Measurements from ENCODE around the gene RHBDL1.
A peak's percentile ranks its signal among the peaks of the same experiment; 100 is the strongest.

Gene RHBDL1

DNA sequence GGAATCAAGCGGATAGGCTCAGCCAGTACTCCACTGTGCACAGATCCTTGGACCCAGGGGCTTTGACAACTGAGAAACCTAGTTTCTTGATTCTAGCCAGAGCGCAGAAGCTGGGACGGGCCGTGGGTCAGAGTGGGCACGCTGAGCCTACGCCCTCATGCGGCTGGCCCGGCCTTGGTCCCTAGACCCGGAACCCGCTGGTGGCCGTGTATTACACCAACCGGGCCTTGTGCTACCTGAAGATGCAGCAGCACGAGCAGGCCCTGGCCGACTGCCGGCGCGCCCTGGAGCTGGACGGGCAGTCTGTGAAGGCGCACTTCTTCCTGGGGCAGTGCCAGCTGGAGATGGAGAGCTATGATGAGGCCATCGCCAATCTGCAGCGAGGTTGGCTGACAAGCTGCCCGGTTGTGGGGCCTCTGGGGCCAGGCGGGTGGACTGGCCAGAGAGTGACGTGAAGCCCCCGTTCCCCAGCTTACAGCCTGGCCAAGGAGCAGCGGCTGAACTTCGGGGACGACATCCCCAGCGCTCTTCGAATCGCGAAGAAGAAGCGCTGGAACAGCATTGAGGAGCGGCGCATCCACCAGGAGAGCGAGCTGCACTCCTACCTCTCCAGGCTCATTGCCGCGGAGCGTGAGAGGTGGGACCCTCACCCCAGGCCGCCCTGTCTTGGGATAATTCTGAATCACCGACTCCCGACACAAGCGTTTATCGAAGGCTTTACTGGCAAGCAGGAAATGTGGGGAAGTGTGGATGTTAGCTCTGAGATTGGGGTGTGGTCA is 5.7 kb downstream of the RHBDL1 start (continued):
- TF ChIP-seq, protein P1, sequence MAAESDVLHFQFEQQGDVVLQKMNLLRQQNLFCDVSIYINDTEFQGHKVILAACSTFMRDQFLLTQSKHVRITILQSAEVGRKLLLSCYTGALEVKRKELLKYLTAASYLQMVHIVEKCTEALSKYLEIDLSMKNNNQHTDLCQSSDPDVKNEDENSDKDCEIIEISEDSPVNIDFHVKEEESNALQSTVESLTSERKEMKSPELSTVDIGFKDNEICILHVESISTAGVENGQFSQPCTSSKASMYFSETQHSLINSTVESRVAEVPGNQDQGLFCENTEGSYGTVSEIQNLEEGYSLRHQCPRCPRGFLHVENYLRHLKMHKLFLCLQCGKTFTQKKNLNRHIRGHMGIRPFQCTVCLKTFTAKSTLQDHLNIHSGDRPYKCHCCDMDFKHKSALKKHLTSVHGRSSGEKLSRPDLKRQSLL (tag by site-specific recombination; IDR thresholded peaks at IDR 0.05), result peak; percentile 49
- TF ChIP-seq KLF17 (tag by site-specific recombination; IDR thresholded peaks at IDR 0.05) (no peak), ZBTB8A (tag by site-specific recombination; IDR thresholded peaks at IDR 0.05) (no peak), RBAK (tag by site-specific recombination; IDR thresholded peaks at IDR 0.05) (no peak), KLF1 (tag by site-specific recombination; IDR thresholded peaks at IDR 0.05) (no peak), ZNF175 (tag by site-specific recombination; IDR thresholded peaks at IDR 0.05) (no peak), MZF1 (tag by site-specific recombination; IDR thresholded peaks at IDR 0.05; ENCODE audit: borderline replicate concordance) (no peak), ZBTB17 (tag by site-specific recombination; IDR thresholded peaks at IDR 0.05) (peak; percentile 86), ZNF76 (tag by site-specific recombination; IDR thresholded peaks at IDR 0.05; ENCODE audit: borderline replicate concordance, low read depth) (no peak), ZNF629 (tag by site-specific recombination; IDR thresholded peaks at IDR 0.05) (peak; percentile 76), ZFP37 (tag by site-specific recombination; IDR thresholded peaks at IDR 0.05) (peak; percentile 48; the same call in 1 of the 2 replicates), MYNN (tag by site-specific recombination; IDR thresholded peaks at IDR 0.05; ENCODE audit: borderline replicate concordance) (no peak), HIC1 (tag by site-specific recombination; IDR thresholded peaks at IDR 0.05) (peak; percentile 92), ZNF133 (tag by site-specific recombination; IDR thresholded peaks at IDR 0.05) (no peak), ZSCAN16 (tag by site-specific recombination; IDR thresholded peaks at IDR 0.05) (peak; percentile 89), ZNF707 (tag by site-specific recombination; IDR thresholded peaks at IDR 0.05) (0 out of 2 replicates have a peak, but pooled peaks have one; percentile 32), ZNF214 (tag by site-specific recombination; IDR thresholded peaks at IDR 0.05; ENCODE audit: borderline replicate concordance) (no peak), ZNF248 (tag by site-specific recombination; IDR thresholded peaks at IDR 0.05) (no peak)
- TF ChIP-seq, protein P2, sequence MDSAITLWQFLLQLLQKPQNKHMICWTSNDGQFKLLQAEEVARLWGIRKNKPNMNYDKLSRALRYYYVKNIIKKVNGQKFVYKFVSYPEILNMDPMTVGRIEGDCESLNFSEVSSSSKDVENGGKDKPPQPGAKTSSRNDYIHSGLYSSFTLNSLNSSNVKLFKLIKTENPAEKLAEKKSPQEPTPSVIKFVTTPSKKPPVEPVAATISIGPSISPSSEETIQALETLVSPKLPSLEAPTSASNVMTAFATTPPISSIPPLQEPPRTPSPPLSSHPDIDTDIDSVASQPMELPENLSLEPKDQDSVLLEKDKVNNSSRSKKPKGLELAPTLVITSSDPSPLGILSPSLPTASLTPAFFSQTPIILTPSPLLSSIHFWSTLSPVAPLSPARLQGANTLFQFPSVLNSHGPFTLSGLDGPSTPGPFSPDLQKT (IDR thresholded peaks at IDR 0.05; ENCODE audit: borderline replicate concordance, low read depth, low read length), result no peak
- TF ChIP-seq, protein P3, sequence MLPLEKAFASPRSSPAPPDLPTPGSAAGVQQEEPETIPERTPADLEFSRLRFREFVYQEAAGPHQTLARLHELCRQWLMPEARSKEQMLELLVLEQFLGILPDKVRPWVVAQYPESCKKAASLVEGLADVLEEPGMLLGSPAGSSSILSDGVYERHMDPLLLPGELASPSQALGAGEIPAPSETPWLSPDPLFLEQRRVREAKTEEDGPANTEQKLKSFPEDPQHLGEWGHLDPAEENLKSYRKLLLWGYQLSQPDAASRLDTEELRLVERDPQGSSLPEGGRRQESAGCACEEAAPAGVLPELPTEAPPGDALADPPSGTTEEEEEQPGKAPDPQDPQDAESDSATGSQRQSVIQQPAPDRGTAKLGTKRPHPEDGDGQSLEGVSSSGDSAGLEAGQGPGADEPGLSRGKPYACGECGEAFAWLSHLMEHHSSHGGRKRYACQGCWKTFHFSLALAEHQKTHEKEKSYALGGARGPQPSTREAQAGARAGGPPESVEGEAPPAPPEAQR (tag by site-specific recombination; IDR thresholded peaks at IDR 0.05), result 0 out of 2 replicates have a peak, but pooled peaks have one; percentile 13
- TF ChIP-seq, protein P4, sequence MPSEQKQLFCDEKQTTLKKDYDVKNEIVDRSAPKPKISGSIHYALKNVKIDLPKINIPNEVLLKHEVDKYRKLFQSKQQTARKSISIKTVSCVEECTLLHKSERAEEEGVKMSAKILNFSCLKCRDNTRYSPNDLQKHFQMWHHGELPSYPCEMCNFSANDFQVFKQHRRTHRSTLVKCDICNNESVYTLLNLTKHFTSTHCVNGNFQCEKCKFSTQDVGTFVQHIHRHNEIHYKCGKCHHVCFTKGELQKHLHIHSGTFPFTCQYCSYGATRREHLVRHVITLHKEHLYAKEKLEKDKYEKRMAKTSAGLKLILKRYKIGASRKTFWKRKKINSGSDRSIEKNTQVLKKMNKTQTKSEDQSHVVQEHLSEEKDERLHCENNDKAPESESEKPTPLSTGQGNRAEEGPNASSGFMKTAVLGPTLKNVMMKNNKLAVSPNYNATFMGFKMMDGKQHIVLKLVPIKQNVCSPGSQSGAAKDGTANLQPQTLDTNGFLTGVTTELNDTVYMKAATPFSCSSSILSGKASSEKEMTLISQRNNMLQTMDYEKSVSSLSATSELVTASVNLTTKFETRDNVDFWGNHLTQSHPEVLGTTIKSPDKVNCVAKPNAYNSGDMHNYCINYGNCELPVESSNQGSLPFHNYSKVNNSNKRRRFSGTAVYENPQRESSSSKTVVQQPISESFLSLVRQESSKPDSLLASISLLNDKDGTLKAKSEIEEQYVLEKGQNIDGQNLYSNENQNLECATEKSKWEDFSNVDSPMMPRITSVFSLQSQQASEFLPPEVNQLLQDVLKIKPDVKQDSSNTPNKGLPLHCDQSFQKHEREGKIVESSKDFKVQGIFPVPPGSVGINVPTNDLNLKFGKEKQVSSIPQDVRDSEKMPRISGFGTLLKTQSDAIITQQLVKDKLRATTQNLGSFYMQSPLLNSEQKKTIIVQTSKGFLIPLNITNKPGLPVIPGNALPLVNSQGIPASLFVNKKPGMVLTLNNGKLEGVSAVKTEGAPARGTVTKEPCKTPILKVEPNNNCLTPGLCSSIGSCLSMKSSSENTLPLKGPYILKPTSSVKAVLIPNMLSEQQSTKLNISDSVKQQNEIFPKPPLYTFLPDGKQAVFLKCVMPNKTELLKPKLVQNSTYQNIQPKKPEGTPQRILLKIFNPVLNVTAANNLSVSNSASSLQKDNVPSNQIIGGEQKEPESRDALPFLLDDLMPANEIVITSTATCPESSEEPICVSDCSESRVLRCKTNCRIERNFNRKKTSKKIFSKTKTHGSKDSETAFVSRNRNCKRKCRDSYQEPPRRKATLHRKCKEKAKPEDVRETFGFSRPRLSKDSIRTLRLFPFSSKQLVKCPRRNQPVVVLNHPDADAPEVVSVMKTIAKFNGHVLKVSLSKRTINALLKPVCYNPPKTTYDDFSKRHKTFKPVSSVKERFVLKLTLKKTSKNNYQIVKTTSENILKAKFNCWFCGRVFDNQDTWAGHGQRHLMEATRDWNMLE (tag by site-specific recombination; conservative IDR thresholded peaks at IDR 0.05; ENCODE audit: low read depth), result no peak
